HEK293 (cell line): ENCODE data around the gene RPS19.

Source experiments
- CTCF ChIA-PET: fragments of 350-600 bp; formaldehyde crosslinking; extraction: SDS; loops from one replicate; lab custom pipeline; 2021; ENCODE audit warnings: antibody characterized with exemption; lab: Yijun Ruan, JAX
- POLR2A ChIA-PET: fragments of 300-600 bp; formaldehyde crosslinking; extraction: SDS; loops from one replicate; lab custom pipeline; 2020; ENCODE audit warnings: antibody characterized with exemption, inconsistent platforms; lab: Yijun Ruan, JAX
- H3K27ac ChIP-seq: fragments of 200-500 bp; sonication (Bioruptor generic); 2 replicates; pipeline ENCODE4 v1.5.1; 2014; ENCODE audit warnings: low read depth, low read length, control low read depth, inconsistent platforms; ENCODE audit errors: extremely low read depth
- H3K36me3 ChIP-seq, 2 experiments: fragments of 200-500 bp in 1 of 2; sonication (Bioruptor generic) in 1 of 2; 1 replicate in 1 of 2; 2 replicates in 1 of 2; pipeline ENCODE4 v1.5.1; 2014 to 2017; ENCODE audit warnings: inconsistent platforms in 2 of 2, low read length in 2 of 2; ENCODE audit not compliant: control insufficient read depth in 2 of 2, insufficient read depth in 1 of 2
- H3K4me1 ChIP-seq: fragments of 200-500 bp; sonication (Bioruptor generic); 2 replicates; pipeline ENCODE4 v1.5.1; 2014; ENCODE audit warnings: mild to moderate bottlenecking, low read length, inconsistent platforms; ENCODE audit not compliant: control insufficient read depth, insufficient read depth
- H3K4me3 ChIP-seq: 2 replicates; pipeline ENCODE4 v1.5.1; 2011; ENCODE audit warnings: low read depth, mild to moderate bottlenecking, control low read depth, low read length, moderate library complexity
- H3K9me3 ChIP-seq: fragments of 200-500 bp; sonication (Bioruptor generic); 2 replicates; pipeline ENCODE4 v1.5.1; 2014; ENCODE audit warnings: low read depth, low read length, inconsistent platforms; ENCODE audit not compliant: control insufficient read depth, insufficient read depth
- BCL11A ChIP-seq: fragments of 450-650 bp; formaldehyde crosslinking; IDR thresholded peaks from 2 replicates; pipeline ENCODE4 v1.5.1; 2016; ENCODE audit warnings: low read depth, missing biosample characterization, missing genetic modification characterization
- EGR2 ChIP-seq: fragments of 450-650 bp; formaldehyde crosslinking; IDR thresholded peaks from 2 replicates; pipeline ENCODE4 v1.5.1; 2016; ENCODE audit warnings: low read depth, missing biosample characterization, missing genetic modification characterization
- GLIS1 ChIP-seq: fragments of 450-650 bp; formaldehyde crosslinking; IDR thresholded peaks from 2 replicates; pipeline ENCODE4 v1.5.1; 2016; ENCODE audit warnings: missing biosample characterization, missing genetic modification characterization
- IKZF3 ChIP-seq: fragments of 450-650 bp; IDR thresholded peaks from 2 replicates; pipeline ENCODE4 v1.5.0; 2018; ENCODE audit warnings: missing biosample characterization, mild to moderate bottlenecking, missing genetic modification characterization, moderate library complexity
- KLF7 ChIP-seq: fragments of 450-650 bp; formaldehyde crosslinking; IDR thresholded peaks from 2 replicates; pipeline ENCODE4 v1.5.1; 2016; ENCODE audit warnings: missing biosample characterization, missing genetic modification characterization, borderline replicate concordance
- PRDM4 ChIP-seq: fragments of 450-650 bp; formaldehyde crosslinking; IDR thresholded peaks from 2 replicates; pipeline ENCODE4 v1.5.1; 2017; ENCODE audit warnings: missing biosample characterization, missing genetic modification characterization
- SP2 ChIP-seq: fragments of 450-650 bp; formaldehyde crosslinking; IDR thresholded peaks from 2 replicates; pipeline ENCODE4 v1.5.1; 2016; ENCODE audit warnings: missing biosample characterization, missing genetic modification characterization
- SP7 ChIP-seq: fragments of 450-650 bp; formaldehyde crosslinking; IDR thresholded peaks from 2 replicates; pipeline ENCODE4 v1.5.1; 2016; ENCODE audit warnings: missing biosample characterization, missing genetic modification characterization
- YY1 ChIP-seq: fragments of 450-650 bp; formaldehyde crosslinking; IDR thresholded peaks from 2 replicates; pipeline ENCODE4 v1.5.1; 2018; ENCODE audit warnings: missing biosample characterization, missing genetic modification characterization
- ZBTB17 ChIP-seq: fragments of 450-650 bp; formaldehyde crosslinking; IDR thresholded peaks from 2 replicates; pipeline ENCODE4 v1.5.1; 2016; ENCODE audit warnings: missing biosample characterization, missing genetic modification characterization
- ZFHX2 ChIP-seq: fragments of 450-650 bp; formaldehyde crosslinking; conservative IDR thresholded peaks from 2 replicates; pipeline ENCODE4 v1.5.1; 2016; ENCODE audit warnings: missing biosample characterization, missing genetic modification characterization
- ZNF2 ChIP-seq: fragments of 450-650 bp; formaldehyde crosslinking; IDR thresholded peaks from 2 replicates; pipeline ENCODE4 v1.5.1; 2016; ENCODE audit warnings: missing biosample characterization, missing genetic modification characterization
- ZNF292 ChIP-seq: fragments of 450-650 bp; formaldehyde crosslinking; IDR thresholded peaks from 2 replicates; pipeline ENCODE4 v1.5.1; 2016; ENCODE audit warnings: low read depth, missing biosample characterization, missing genetic modification characterization, borderline replicate concordance
- ZNF335 ChIP-seq: fragments of 450-650 bp; formaldehyde crosslinking; conservative IDR thresholded peaks from 2 replicates; pipeline ENCODE4 v1.5.1; 2016; ENCODE audit warnings: missing biosample characterization, missing genetic modification characterization
- ZNF37A ChIP-seq: fragments of 450-650 bp; IDR thresholded peaks from 2 replicates; pipeline ENCODE4 v1.5.1; 2018; ENCODE audit warnings: missing biosample characterization, missing genetic modification characterization
- ZNF48 ChIP-seq: fragments of 450-650 bp; formaldehyde crosslinking; IDR thresholded peaks from 2 replicates; pipeline ENCODE4 v1.5.1; 2016; ENCODE audit warnings: missing biosample characterization, missing genetic modification characterization
- ZNF600 ChIP-seq: fragments of 450-650 bp; formaldehyde crosslinking; IDR thresholded peaks from 2 replicates; pipeline ENCODE4 v1.5.1; 2016; ENCODE audit warnings: missing biosample characterization, missing genetic modification characterization
- ZNF621 ChIP-seq: fragments of 450-650 bp; formaldehyde crosslinking; IDR thresholded peaks from 2 replicates; pipeline ENCODE4 v1.5.1; 2017; ENCODE audit warnings: missing biosample characterization, missing genetic modification characterization
- ZNF624 ChIP-seq: fragments of 450-650 bp; formaldehyde crosslinking; IDR thresholded peaks from 2 replicates; pipeline ENCODE4 v1.5.1; 2017; ENCODE audit warnings: missing biosample characterization, missing genetic modification characterization
- ZNF629 ChIP-seq: fragments of 450-650 bp; formaldehyde crosslinking; IDR thresholded peaks from 2 replicates; pipeline ENCODE4 v1.5.1; 2017; ENCODE audit warnings: missing biosample characterization, missing genetic modification characterization
- ZNF660 ChIP-seq: fragments of 450-650 bp; IDR thresholded peaks from 2 replicates; pipeline ENCODE4 v1.5.1; 2018; ENCODE audit warnings: missing biosample characterization, mild to moderate bottlenecking, missing genetic modification characterization
- ZNF776 ChIP-seq: fragments of 450-650 bp; formaldehyde crosslinking; IDR thresholded peaks from 2 replicates; pipeline ENCODE4 v1.5.0; 2017; ENCODE audit warnings: missing biosample characterization, missing genetic modification characterization, borderline replicate concordance
- ZNF785 ChIP-seq: fragments of 450-650 bp; formaldehyde crosslinking; IDR thresholded peaks from 2 replicates; pipeline ENCODE4 v1.5.1; 2016; ENCODE audit warnings: missing biosample characterization, missing genetic modification characterization
- ZSCAN30 ChIP-seq: fragments of 450-650 bp; IDR thresholded peaks from 2 replicates; pipeline ENCODE4 v1.5.1; 2018; ENCODE audit warnings: missing biosample characterization, mild to moderate bottlenecking, missing genetic modification characterization, moderate library complexity
- TF ChIP-seq, protein P1 (sequence below): fragments of 450-650 bp; formaldehyde crosslinking; conservative IDR thresholded peaks from 2 replicates; pipeline ENCODE4 v1.5.1; 2016; ENCODE audit warnings: low read depth, missing biosample characterization, missing genetic modification characterization
- TF ChIP-seq, protein P2 (sequence below): fragments of 450-650 bp; formaldehyde crosslinking; IDR thresholded peaks from 2 replicates; pipeline ENCODE4 v1.5.1; 2017; ENCODE audit warnings: missing biosample characterization, missing genetic modification characterization
- TF ChIP-seq, protein P3 (sequence below): fragments of 450-650 bp; formaldehyde crosslinking; IDR thresholded peaks from 2 replicates; pipeline ENCODE4 v1.5.1; 2016; ENCODE audit warnings: missing biosample characterization, missing genetic modification characterization

RPS19 gene

DNA sequence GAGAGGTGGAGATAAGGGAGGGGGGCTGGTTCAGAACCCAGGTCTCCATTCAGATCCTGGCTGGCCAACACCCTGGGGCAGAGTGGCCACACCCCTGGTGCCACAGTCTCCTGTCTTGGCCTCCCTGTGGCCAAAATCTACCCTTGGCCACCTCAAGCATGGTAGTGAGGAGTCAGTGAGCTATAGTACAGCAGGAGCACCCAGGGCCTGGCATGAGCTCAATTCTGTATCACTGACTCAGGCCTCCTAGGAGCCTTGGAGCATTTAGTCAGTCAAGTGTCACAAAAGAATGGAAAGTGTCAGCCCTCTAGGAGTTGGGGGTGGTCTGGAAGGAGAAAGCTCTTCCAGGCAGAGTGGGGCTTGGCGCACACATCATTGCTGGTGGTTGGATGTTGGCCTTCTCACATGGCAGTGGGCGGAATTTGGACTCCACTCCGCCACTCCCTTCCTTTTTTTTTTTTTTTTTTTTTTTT is 10.4 kb downstream of the RPS19 start (continued):
- TF ChIP-seq, protein P1, sequence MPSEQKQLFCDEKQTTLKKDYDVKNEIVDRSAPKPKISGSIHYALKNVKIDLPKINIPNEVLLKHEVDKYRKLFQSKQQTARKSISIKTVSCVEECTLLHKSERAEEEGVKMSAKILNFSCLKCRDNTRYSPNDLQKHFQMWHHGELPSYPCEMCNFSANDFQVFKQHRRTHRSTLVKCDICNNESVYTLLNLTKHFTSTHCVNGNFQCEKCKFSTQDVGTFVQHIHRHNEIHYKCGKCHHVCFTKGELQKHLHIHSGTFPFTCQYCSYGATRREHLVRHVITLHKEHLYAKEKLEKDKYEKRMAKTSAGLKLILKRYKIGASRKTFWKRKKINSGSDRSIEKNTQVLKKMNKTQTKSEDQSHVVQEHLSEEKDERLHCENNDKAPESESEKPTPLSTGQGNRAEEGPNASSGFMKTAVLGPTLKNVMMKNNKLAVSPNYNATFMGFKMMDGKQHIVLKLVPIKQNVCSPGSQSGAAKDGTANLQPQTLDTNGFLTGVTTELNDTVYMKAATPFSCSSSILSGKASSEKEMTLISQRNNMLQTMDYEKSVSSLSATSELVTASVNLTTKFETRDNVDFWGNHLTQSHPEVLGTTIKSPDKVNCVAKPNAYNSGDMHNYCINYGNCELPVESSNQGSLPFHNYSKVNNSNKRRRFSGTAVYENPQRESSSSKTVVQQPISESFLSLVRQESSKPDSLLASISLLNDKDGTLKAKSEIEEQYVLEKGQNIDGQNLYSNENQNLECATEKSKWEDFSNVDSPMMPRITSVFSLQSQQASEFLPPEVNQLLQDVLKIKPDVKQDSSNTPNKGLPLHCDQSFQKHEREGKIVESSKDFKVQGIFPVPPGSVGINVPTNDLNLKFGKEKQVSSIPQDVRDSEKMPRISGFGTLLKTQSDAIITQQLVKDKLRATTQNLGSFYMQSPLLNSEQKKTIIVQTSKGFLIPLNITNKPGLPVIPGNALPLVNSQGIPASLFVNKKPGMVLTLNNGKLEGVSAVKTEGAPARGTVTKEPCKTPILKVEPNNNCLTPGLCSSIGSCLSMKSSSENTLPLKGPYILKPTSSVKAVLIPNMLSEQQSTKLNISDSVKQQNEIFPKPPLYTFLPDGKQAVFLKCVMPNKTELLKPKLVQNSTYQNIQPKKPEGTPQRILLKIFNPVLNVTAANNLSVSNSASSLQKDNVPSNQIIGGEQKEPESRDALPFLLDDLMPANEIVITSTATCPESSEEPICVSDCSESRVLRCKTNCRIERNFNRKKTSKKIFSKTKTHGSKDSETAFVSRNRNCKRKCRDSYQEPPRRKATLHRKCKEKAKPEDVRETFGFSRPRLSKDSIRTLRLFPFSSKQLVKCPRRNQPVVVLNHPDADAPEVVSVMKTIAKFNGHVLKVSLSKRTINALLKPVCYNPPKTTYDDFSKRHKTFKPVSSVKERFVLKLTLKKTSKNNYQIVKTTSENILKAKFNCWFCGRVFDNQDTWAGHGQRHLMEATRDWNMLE (tag by site-specific recombination), result no peak
- TF ChIP-seq ZNF785 (tag by site-specific recombination), result no peak
- TF ChIP-seq YY1 (tag by site-specific recombination), result no peak
- TF ChIP-seq ZFHX2, result 0 out of 2 replicates have a peak, but pooled peaks have one; percentile 32
- no peak for TF ChIP-seq ZNF621 (tag by site-specific recombination)
- TF ChIP-seq GLIS1 (tag by site-specific recombination), result peak; percentile 87
- TF ChIP-seq IKZF3 (tag by site-specific recombination), result 0 out of 2 replicates have a peak, but pooled peaks have one; percentile 8
- 0 out of 2 replicates have a peak, but pooled peaks have one; percentile 14 for TF ChIP-seq ZBTB17 (tag by site-specific recombination)
- TF ChIP-seq EGR2 (tag by site-specific recombination), result peak; percentile 19; the same call in 1 of the 2 replicates
- TF ChIP-seq, protein P2, sequence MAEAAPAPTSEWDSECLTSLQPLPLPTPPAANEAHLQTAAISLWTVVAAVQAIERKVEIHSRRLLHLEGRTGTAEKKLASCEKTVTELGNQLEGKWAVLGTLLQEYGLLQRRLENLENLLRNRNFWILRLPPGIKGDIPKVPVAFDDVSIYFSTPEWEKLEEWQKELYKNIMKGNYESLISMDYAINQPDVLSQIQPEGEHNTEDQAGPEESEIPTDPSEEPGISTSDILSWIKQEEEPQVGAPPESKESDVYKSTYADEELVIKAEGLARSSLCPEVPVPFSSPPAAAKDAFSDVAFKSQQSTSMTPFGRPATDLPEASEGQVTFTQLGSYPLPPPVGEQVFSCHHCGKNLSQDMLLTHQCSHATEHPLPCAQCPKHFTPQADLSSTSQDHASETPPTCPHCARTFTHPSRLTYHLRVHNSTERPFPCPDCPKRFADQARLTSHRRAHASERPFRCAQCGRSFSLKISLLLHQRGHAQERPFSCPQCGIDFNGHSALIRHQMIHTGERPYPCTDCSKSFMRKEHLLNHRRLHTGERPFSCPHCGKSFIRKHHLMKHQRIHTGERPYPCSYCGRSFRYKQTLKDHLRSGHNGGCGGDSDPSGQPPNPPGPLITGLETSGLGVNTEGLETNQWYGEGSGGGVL (tag by site-specific recombination), result no peak
- TF ChIP-seq, protein P3, sequence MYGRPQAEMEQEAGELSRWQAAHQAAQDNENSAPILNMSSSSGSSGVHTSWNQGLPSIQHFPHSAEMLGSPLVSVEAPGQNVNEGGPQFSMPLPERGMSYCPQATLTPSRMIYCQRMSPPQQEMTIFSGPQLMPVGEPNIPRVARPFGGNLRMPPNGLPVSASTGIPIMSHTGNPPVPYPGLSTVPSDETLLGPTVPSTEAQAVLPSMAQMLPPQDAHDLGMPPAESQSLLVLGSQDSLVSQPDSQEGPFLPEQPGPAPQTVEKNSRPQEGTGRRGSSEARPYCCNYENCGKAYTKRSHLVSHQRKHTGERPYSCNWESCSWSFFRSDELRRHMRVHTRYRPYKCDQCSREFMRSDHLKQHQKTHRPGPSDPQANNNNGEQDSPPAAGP (tag by site-specific recombination), result no peak
- no peak for TF ChIP-seq ZSCAN30
- TF ChIP-seq ZNF292, result no peak
- no peak for TF ChIP-seq KLF7 (tag by site-specific recombination)
- TF ChIP-seq SP7, result 0 out of 2 replicates have a peak, but pooled peaks have one; percentile 45
- TF ChIP-seq BCL11A (tag by site-specific recombination), result no peak
- no peak for TF ChIP-seq ZNF624 (tag by site-specific recombination)

DNA sequence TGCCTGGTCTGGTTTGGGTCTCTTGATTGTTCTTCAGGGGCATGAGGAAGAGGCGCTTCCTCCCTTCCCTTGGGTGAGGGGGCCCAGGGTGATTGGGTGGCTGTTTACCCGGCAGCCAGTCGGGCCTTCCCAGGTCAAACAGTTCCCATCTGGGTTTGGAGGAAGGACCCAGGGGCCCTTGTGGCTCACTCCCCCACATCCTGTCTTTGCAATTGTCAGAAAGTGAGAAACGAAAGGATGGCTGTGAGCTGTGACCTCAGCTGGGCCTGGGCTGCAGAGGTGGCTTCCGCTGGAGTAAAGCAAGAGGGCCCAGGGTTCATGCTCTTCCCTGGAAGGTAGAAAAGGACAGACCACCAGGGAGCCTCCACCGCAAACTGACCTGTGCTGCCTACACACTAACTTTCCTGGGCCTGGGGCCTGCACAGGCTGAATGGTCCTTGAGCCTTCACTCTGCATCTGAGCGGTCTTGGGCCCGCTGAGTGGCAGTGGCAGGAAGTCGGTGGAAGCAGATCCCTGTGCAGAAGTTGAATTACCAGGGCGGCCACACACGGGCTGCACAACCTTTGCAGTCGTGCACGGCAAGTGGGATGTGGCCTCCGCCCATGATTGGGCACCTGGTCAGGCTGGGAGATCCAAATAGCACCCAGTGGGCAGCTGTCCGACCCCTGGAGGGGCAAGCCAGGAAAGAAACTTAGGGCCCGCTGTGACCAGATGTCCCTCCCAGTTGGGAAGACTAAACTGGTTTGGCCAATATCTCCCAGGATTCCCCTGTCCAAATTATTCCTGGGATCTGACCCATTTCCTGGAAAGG is 11.7 kb downstream of the RPS19 start:
- Histone ChIP-seq H3K4me1 (no peaks in the 10 kb centered on the region; the same call in 1 of the 2 replicates), H3K27ac (peak overlapping the region; percentile 54), H3K36me3 (peaks cover 47 to 56% of the 10 kb centered on the region in 2 experiments), H3K9me3 (no peaks in the 10 kb centered on the region), H3K4me3 (no peak overlapping the region)
- ChIA-PET CTCF (interaction anchor here (0.7 to 5.9 kb wide), 15 partner anchors 9 to 163 kb away, joined by 3 to 73 read pairs (median 10); partner anchors contain the start of genes RABAC1 and RPS19), POLR2A (interaction anchor here (0.6 to 7.2 kb wide), 7 partner anchors 8 to 500 kb away, joined by 3 to 118 read pairs (median 22); partner anchors contain the start of genes ARHGEF1, RABAC1 and RPS19)
- TF ChIP-seq ZNF2 (0 out of 2 replicates have a peak, but pooled peaks have one; percentile 29), ZNF600 (tag by site-specific recombination) (peak; percentile 82), PRDM4 (no peak), SP2 (tag by site-specific recombination) (peak; percentile 24; the same call in 1 of the 2 replicates), ZNF776 (tag by site-specific recombination) (no peak), ZNF335 (tag by site-specific recombination) (peak; percentile 31), ZNF629 (tag by site-specific recombination) (no peak), ZNF37A (tag by site-specific recombination) (peak; percentile 13; the same call in 1 of the 2 replicates), ZNF660 (tag by site-specific recombination) (no peak), ZNF48 (tag by site-specific recombination) (no peak)
